Astrocyte (in vitro differentiated cells and primary cell): ENCODE results near the gene CCL11.

Source experiments
- CTCF ChIP-seq: IDR thresholded peaks from 2 replicates; pipeline ENCODE4 v1.5.1; 2011; ENCODE audit warnings: low read depth, mild to moderate bottlenecking, inconsistent platforms, low read length, moderate library complexity; ENCODE audit not compliant: insufficient read depth
- EZH2 ChIP-seq: IDR thresholded peaks from 2 replicates; pipeline ENCODE4 v1.6.1; 2012; ENCODE audit warnings: mild to moderate bottlenecking, low read length, inconsistent platforms; ENCODE audit not compliant: insufficient read depth

GRCh38 chr17:34276826-34277225 lies 8.7 kb upstream of the CCL11 start:
- TF ChIP-seq CTCF = no peak
- no peak for TF ChIP-seq EZH2
